Activated CD8-positive, alpha-beta memory T cell treated with anti-CD3 and anti-CD28 coated beads for 24 hours (primary cell): ENCODE data around the gene RHOD.

ENCODE experiments used
- DNase-seq: peaks from one replicate; pipeline ENCODE4 v3.0.0-alpha.2; 2020

Gene RHOD

GRCh38 chr11:67056267-67057204, at the start of gene RHOD:
TSS of gene RHOD (plus strand) at chr11:67056847. CDS start at chr11:67056903, 56 bp downstream.
- DNase-seq, result peak; percentile 72

GRCh38 chr11:67007126-67007525, 49.5 kb upstream of the RHOD start:
- no peak for DNase-seq

- DNase-seq, result no peak
These were observed 46.2 kb upstream of the RHOD start for GRCh38 chr11:67010296-67010905.

- DNase-seq, result no peak
These were observed 43.1 kb upstream of the RHOD start for GRCh38 chr11:67013511-67014045.

GRCh38 chr11:67014343-67014742, 42.3 kb upstream of the RHOD start:
- no peak for DNase-seq

- no peak for DNase-seq
These were observed 41.6 kb upstream of the RHOD start for GRCh38 chr11:67015048-67015447.

GRCh38 chr11:67016550-67016949, 40.1 kb upstream of the RHOD start:
- no peak for DNase-seq

GRCh38 chr11:67020949-67021348, 35.7 kb upstream of the RHOD start:
- no peak for DNase-seq

GRCh38 chr11:67022341-67022933, 34.2 kb upstream of the RHOD start:
- no peak for DNase-seq

GRCh38 chr11:67022961-67023956, 33.4 kb upstream of the RHOD start, which contains the start of gene SYT12:
TSS of gene SYT12 (plus strand) at chr11:67023134. CDS start at chr11:67030145, 7,011 bp downstream.
- DNase-seq, result peak; percentile 65

- no peak for DNase-seq
These were observed 32.7 kb upstream of the RHOD start for GRCh38 chr11:67023957-67024353.

GRCh38 chr11:67024410-67024809, 32.2 kb upstream of the RHOD start:
- peak; percentile 77 for DNase-seq

GRCh38 chr11:67024966-67025365, 31.7 kb upstream of the RHOD start:
- no peak for DNase-seq

GRCh38 chr11:67025750-67026149, 30.9 kb upstream of the RHOD start:
- no peak for DNase-seq

GRCh38 chr11:67026941-67027340, 29.7 kb upstream of the RHOD start:
- DNase-seq, result no peak

- no peak for DNase-seq
These were observed 29.1 kb upstream of the RHOD start for GRCh38 chr11:67027483-67027930.

GRCh38 chr11:67027943-67028542, 28.6 kb upstream of the RHOD start:
- no peak for DNase-seq

GRCh38 chr11:67029146-67029545, 27.5 kb upstream of the RHOD start:
- no peak for DNase-seq

GRCh38 chr11:67030976-67031375, 25.7 kb upstream of the RHOD start:
- DNase-seq, result no peak

- no peak for DNase-seq
These were observed 24.7 kb upstream of the RHOD start for GRCh38 chr11:67031791-67032561.
